ENCODE measurements around the gene DUOX1. TPM values are rescaled to one million over a fixed set of nuclear protein-coding genes. Genes with fewer than 3 reads are reported as not detected.
"Not testable (repeated sequence)": the region's sequence is repeated elsewhere in the genome, so short reads cannot be mapped to it uniquely, and the experiment has no call there.

DUOX1 gene
- total RNA-seq, 4 donors from 2014 or later, result 0.14 to 4.1 (median 0.64) TPM; not detected in 1

GRCh38 chr15:45101749-45102148 is 28.0 kb upstream of the DUOX1 start:
- Histone ChIP-seq H3K27me3 (no peaks in the 10 kb centered on the region), H3K27ac (no peak overlapping the region), H3K36me3 (no peaks in the 10 kb centered on the region), H3K9me3 (no peaks in the 10 kb centered on the region), H3K4me1 (no peaks in the 10 kb centered on the region), H3K4me3 (no peak overlapping the region)
- TF ChIP-seq POLR2A (IDR thresholded peaks at IDR 0.05), result no peak
- TF ChIP-seq POLR2AphosphoS5 (IDR thresholded peaks at IDR 0.05), result no peak
- TF ChIP-seq, protein P1, sequence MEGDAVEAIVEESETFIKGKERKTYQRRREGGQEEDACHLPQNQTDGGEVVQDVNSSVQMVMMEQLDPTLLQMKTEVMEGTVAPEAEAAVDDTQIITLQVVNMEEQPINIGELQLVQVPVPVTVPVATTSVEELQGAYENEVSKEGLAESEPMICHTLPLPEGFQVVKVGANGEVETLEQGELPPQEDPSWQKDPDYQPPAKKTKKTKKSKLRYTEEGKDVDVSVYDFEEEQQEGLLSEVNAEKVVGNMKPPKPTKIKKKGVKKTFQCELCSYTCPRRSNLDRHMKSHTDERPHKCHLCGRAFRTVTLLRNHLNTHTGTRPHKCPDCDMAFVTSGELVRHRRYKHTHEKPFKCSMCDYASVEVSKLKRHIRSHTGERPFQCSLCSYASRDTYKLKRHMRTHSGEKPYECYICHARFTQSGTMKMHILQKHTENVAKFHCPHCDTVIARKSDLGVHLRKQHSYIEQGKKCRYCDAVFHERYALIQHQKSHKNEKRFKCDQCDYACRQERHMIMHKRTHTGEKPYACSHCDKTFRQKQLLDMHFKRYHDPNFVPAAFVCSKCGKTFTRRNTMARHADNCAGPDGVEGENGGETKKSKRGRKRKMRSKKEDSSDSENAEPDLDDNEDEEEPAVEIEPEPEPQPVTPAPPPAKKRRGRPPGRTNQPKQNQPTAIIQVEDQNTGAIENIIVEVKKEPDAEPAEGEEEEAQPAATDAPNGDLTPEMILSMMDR (IDR thresholded peaks at IDR 0.05), result no peak
- TF ChIP-seq EP300 (IDR thresholded peaks at IDR 0.05; ENCODE audit: low read depth), result no peak
- DNase-seq, result no peak
- in situ Hi-C loops (cut with MboI; ENCODE audit: low pct_ligation_motif_present in 1 of 4, low pct_unique_long_range_greater_than_20kb in 1 of 4, low sequenced_read_pairs in 3 of 4), result loop anchor here in 1 of 4 donors (25.0 kb wide), 1 partner anchor 139 kb away; the partner anchor contains the start of gene TERB2
- 86 to 89% methylated on average over 4 to 12 of the region's 12 CpGs for WGBS, 2 donors (ENCODE audit: low coverage in 1 of 2)
- intact Hi-C loops (cut with DNase I; ENCODE audit: low total_unique reads), result no loop called here

DNA sequence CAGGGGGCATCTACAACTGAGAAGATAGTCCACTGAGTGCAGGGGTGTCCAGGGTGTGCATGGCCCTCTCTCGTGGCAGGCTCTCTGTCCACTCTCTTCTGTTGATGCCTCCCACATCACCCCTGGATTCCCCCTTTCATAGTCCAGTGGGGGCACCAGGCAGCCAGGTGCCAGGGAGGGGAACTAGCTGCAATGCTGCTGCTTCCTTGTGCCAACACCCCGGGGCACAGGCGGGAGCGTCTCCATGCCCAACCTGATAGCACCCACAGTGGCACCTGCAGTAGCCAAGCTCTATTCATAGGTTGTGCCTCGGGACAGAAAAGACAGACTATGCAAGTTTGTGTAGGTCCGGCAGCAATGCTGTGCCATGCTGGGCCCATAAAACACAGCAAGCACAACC is 27.6 kb upstream of the DUOX1 start:
- Histone ChIP-seq H3K4me3 (no peak overlapping the region), H3K36me3 (no peaks in the 10 kb centered on the region), H3K9me3 (no peaks in the 10 kb centered on the region), H3K4me1 (no peaks in the 10 kb centered on the region), H3K27ac (no peak overlapping the region), H3K27me3 (no peaks in the 10 kb centered on the region)
- TF ChIP-seq POLR2AphosphoS5 (IDR thresholded peaks at IDR 0.05), result no peak
- no peak for TF ChIP-seq EP300 (IDR thresholded peaks at IDR 0.05; ENCODE audit: low read depth)
- TF ChIP-seq POLR2A (IDR thresholded peaks at IDR 0.05), result no peak
- TF ChIP-seq, protein P1 (IDR thresholded peaks at IDR 0.05), result no peak
- in situ Hi-C loops (cut with MboI; ENCODE audit: low pct_ligation_motif_present in 1 of 4, low pct_unique_long_range_greater_than_20kb in 1 of 4, low sequenced_read_pairs in 3 of 4) (loop anchor here in 1 of 4 donors (25.0 kb wide), 1 partner anchor 140 kb away; the partner anchor contains the start of gene TERB2), intact Hi-C loops (cut with DNase I; ENCODE audit: low total_unique reads) (no loop called here)
- DNase-seq, result no peak
- WGBS, 2 donors (ENCODE audit: low coverage in 1 of 2), result 84% methylated on average over 6 of the region's 6 CpGs; no CpG with 5 or more reads in 1 of the 2 donors

- H3K4me3 ChIP-seq; H3K4me1 ChIP-seq; DNase-seq; intact Hi-C loops (cut with DNase I; ENCODE audit: low total_unique reads); H3K9me3 ChIP-seq; H3K36me3 ChIP-seq; H3K27me3 ChIP-seq; H3K27ac ChIP-seq: not testable (repeated sequence)
- in situ Hi-C loops (cut with MboI; ENCODE audit: low pct_ligation_motif_present in 1 of 4, low pct_unique_long_range_greater_than_20kb in 1 of 4, low sequenced_read_pairs in 3 of 4), result loop anchor here in 1 of 4 donors (25.0 kb wide), 1 partner anchor 142 kb away; the partner anchor contains the start of gene TERB2
- WGBS, 2 donors (ENCODE audit: low coverage in 1 of 2), result 93 to 100% methylated on average over 1 to 9 of the region's 9 CpGs
Observed at GRCh38 chr15:45104170-45104569, 25.6 kb upstream of the DUOX1 start.

- WGBS, 2 donors (ENCODE audit: low coverage in 1 of 2), result 86 to 96% methylated on average over 3 to 11 of the region's 11 CpGs
- intact Hi-C loops (cut with DNase I; ENCODE audit: low total_unique reads) (no loop called here), in situ Hi-C loops (cut with MboI; ENCODE audit: low pct_ligation_motif_present in 1 of 4, low pct_unique_long_range_greater_than_20kb in 1 of 4, low sequenced_read_pairs in 3 of 4) (loop anchor here in 1 of 4 donors (25.0 kb wide), 1 partner anchor 143 kb away; the partner anchor contains the start of gene TERB2)
- Histone ChIP-seq H3K4me1 (no peaks in the 10 kb centered on the region), H3K36me3 (no peaks in the 10 kb centered on the region), H3K4me3 (no peak overlapping the region), H3K27ac (no peak overlapping the region), H3K9me3 (no peaks in the 10 kb centered on the region), H3K27me3 (peaks cover 20% of the 10 kb centered on the region)
- DNase-seq, result no peak
- no peak for TF ChIP-seq EP300 (IDR thresholded peaks at IDR 0.05; ENCODE audit: low read depth)
- no peak for TF ChIP-seq POLR2AphosphoS5 (IDR thresholded peaks at IDR 0.05)
- TF ChIP-seq, protein P1 (IDR thresholded peaks at IDR 0.05), result no peak
- no peak for TF ChIP-seq POLR2A (IDR thresholded peaks at IDR 0.05)
Observed at GRCh38 chr15:45105586-45105985, 24.2 kb upstream of the DUOX1 start.
